Panc1 (cell line): ENCODE measurements around the gene NOX5.

Source experiments
- CTCF ChIP-seq: fragments of 450-650 bp; IDR thresholded peaks from 2 replicates; pipeline ENCODE4 v1.5.1; 2017; ENCODE audit warnings: mild to moderate bottlenecking
- POLR2AphosphoS5 ChIP-seq: IDR thresholded peaks from 2 replicates; pipeline ENCODE4 v1.6.1; 2012; ENCODE audit warnings: mild to moderate bottlenecking, low read depth, low read length, moderate library complexity
- REST ChIP-seq, 2 experiments: IDR thresholded peaks; 2 replicates each; pipeline ENCODE4 v1.6.1; 2011 to 2012; ENCODE audit warnings: low read depth in 2 of 2, control low read depth in 1 of 2, low read length in 1 of 2, mild to moderate bottlenecking in 1 of 2, moderate library complexity in 1 of 2; ENCODE audit not compliant: insufficient read depth in 1 of 2
- SIN3A ChIP-seq: IDR thresholded peaks from 2 replicates; pipeline ENCODE4 v1.6.1; 2012; ENCODE audit warnings: low read depth, mild to moderate bottlenecking, low read length, moderate library complexity, borderline replicate concordance; ENCODE audit not compliant: insufficient read depth
- TCF7L2 ChIP-seq: IDR thresholded peaks from 2 replicates; pipeline ENCODE4 v1.6.1; 2011; ENCODE audit warnings: mild to moderate bottlenecking, low read depth, low read length, inconsistent platforms

GRCh38 chr15:69037482-69037881 is 23.0 kb downstream of the NOX5 start:
- no peak for TF ChIP-seq CTCF
- TF ChIP-seq POLR2AphosphoS5, result no peak
- no peak for TF ChIP-seq SIN3A
- no peak for TF ChIP-seq REST (IDR thresholded peaks at IDR 0.05; ENCODE audit: insufficient read depth in 1 of 2, low read depth in 2 of 2, low read length in 1 of 2)
- TF ChIP-seq TCF7L2, result no peak
